Activated naive CD4-positive, alpha-beta T cell treated with anti-CD3 and anti-CD28 coated beads, Interleukin-2, amount 50 U/mL, for 24 hours (primary cell): ENCODE measurements around the gene ODAD2.

ENCODE experiments used
- H3K27ac Mint-ChIP-seq: one replicate; pipeline ENCODE4 v1.8.0; 2021; ENCODE audit warnings: mild to moderate bottlenecking, mixed read lengths
- H3K27me3 Mint-ChIP-seq: one replicate; pipeline ENCODE4 v1.8.0; 2021; ENCODE audit warnings: mixed read lengths
- H3K36me3 Mint-ChIP-seq: one replicate; pipeline ENCODE4 v1.8.0; 2021; ENCODE audit warnings: mixed read lengths
- H3K4me1 Mint-ChIP-seq: one replicate; pipeline ENCODE4 v1.8.0; 2021; ENCODE audit warnings: mixed read lengths
- H3K4me3 Mint-ChIP-seq: one replicate; pipeline ENCODE4 v1.8.0; 2021; ENCODE audit warnings: mild to moderate bottlenecking, mixed read lengths
- H3K9me3 Mint-ChIP-seq: one replicate; pipeline ENCODE4 v1.8.0; 2021; ENCODE audit warnings: mixed read lengths

The ODAD2 gene

DNA sequence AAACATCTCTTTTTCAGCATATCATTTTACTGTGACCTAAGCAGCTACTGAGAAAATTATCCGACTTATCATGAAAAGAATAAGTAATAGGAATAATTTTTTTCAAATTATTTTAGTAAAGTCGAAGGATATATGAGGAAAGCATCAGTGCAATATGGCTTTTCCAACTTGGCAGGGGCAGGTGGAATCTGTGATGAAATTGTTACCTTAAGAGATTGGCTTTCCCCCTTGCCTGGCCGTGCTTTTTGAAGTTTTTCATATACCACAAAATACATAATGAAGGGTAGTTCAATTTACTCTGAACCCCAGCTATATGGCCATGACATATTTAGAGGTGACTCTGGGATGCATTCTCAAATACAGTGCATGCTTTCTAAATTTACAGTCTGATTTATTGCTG lies 166.1 kb downstream of the ODAD2 start:
- Mint-ChIP-seq H3K4me1 (no peaks in the 10 kb centered on the region), H3K9me3 (no peaks in the 10 kb centered on the region), H3K27me3 (no peaks in the 10 kb centered on the region), H3K4me3 (no peak overlapping the region), H3K36me3 (no peaks in the 10 kb centered on the region), H3K27ac (no peak overlapping the region)

- Mint-ChIP-seq H3K4me1 (no peaks in the 10 kb centered on the region), H3K27me3 (peaks cover 1% of the 10 kb centered on the region), H3K9me3 (no peaks in the 10 kb centered on the region), H3K36me3 (no peaks in the 10 kb centered on the region), H3K4me3 (no peak overlapping the region), H3K27ac (no peak overlapping the region)
Measured at GRCh38 chr10:27826369-27826768, 172.5 kb downstream of the ODAD2 start.

GRCh38 chr10:27822301-27822700 lies 176.6 kb downstream of the ODAD2 start:
- H3K4me3 Mint-ChIP-seq: no peak overlapping the region
- no peaks in the 10 kb centered on the region for H3K36me3 Mint-ChIP-seq
- no peaks in the 10 kb centered on the region for H3K4me1 Mint-ChIP-seq
- H3K9me3 Mint-ChIP-seq: no peaks in the 10 kb centered on the region
- peaks cover 1% of the 10 kb centered on the region for H3K27me3 Mint-ChIP-seq
- no peak overlapping the region for H3K27ac Mint-ChIP-seq

DNA sequence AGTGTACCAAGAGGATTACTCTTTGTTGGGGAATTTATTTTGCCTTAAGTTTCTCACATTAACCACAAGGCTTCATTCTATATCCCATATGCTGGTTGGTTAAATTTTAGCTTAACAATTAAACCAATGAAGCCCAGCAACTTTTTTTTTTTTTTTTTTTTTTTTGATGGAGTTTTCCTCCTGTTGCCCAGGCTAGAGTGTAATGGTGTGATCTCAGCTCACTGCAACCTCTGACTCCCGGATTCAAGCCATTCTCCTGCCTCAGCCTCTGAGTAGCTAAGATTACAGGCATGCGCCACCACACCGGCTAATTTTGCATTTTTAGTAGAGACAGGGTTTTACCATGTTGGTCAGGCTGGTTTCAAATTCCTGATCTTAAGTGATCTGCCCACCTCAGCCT lies 178.2 kb downstream of the ODAD2 start:
- Mint-ChIP-seq H3K27ac (no peak overlapping the region), H3K9me3 (no peaks in the 10 kb centered on the region), H3K36me3 (no peaks in the 10 kb centered on the region), H3K4me1 (no peaks in the 10 kb centered on the region), H3K27me3 (peaks cover 1% of the 10 kb centered on the region), H3K4me3 (no peak overlapping the region)

- Mint-ChIP-seq H3K4me3 (no peak overlapping the region), H3K27ac (no peak overlapping the region), H3K4me1 (no peaks in the 10 kb centered on the region), H3K36me3 (no peaks in the 10 kb centered on the region), H3K9me3 (no peaks in the 10 kb centered on the region), H3K27me3 (peaks cover 1% of the 10 kb centered on the region)
Measured at GRCh38 chr10:27819781-27820531, 178.9 kb downstream of the ODAD2 start.

DNA sequence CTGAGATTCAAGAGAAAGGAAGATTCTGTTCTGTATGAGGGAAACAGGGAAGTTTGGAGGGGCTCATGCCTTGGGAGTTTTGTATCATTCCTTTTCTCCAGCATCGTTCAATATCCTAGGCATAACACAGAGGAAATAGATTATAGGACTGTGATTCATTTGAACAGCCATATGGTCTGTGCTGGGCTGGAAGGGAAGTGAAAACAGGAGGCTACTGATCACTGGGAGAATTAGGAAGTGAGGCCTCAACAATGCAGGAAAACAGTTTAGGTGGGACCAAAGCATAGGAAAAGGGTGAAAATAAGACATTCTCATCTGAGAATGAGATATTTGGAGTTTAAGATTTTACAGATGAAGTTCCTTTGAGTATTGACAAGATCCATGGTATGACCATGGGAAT lies 182.6 kb downstream of the ODAD2 start:
- no peaks in the 10 kb centered on the region for H3K27me3 Mint-ChIP-seq
- no peaks in the 10 kb centered on the region for H3K36me3 Mint-ChIP-seq

GRCh38 chr10:27815846-27816245 lies 183.0 kb downstream of the ODAD2 start:
- Mint-ChIP-seq H3K4me1 (no peaks in the 10 kb centered on the region), H3K27ac (no peak overlapping the region), H3K4me3 (no peak overlapping the region), H3K36me3 (no peaks in the 10 kb centered on the region), H3K9me3 (no peaks in the 10 kb centered on the region), H3K27me3 (no peaks in the 10 kb centered on the region)

More for the DNA sequence above, 182.6 kb downstream of the ODAD2 start:
- no peak overlapping the region for H3K4me3 Mint-ChIP-seq
- H3K4me1 Mint-ChIP-seq: no peaks in the 10 kb centered on the region
- H3K9me3 Mint-ChIP-seq: no peaks in the 10 kb centered on the region
- no peak overlapping the region for H3K27ac Mint-ChIP-seq

DNA sequence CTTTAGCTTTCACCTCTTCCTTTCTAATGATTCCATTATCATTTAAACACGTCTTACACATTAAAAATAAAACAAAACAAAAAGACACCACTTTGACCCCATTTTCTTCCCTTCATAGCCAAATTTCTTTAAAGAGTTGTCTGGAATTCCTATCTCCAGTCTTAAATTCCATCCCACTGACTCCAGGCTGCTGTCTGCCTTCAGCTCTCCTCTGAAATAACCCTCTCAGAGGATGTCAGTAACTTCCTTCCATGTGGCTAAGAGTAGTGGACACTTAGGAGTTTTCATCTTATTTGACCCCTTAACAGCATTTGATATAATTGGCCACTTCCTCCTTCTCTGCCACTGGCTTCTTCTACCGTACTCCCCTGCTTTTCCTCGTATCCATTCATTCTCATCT lies 183.6 kb downstream of the ODAD2 start:
- Mint-ChIP-seq H3K4me1 (no peaks in the 10 kb centered on the region), H3K27ac (no peak overlapping the region), H3K4me3 (no peak overlapping the region), H3K9me3 (no peaks in the 10 kb centered on the region), H3K36me3 (no peaks in the 10 kb centered on the region), H3K27me3 (no peaks in the 10 kb centered on the region)

- H3K27ac Mint-ChIP-seq: no peak overlapping the region
- H3K4me3 Mint-ChIP-seq: no peak overlapping the region
- H3K9me3 Mint-ChIP-seq: no peaks in the 10 kb centered on the region
- H3K27me3 Mint-ChIP-seq: peaks cover 12% of the 10 kb centered on the region
- H3K4me1 Mint-ChIP-seq: no peaks in the 10 kb centered on the region
- H3K36me3 Mint-ChIP-seq: no peaks in the 10 kb centered on the region
Measured at GRCh38 chr10:27805180-27805579, 193.7 kb downstream of the ODAD2 start.

- Mint-ChIP-seq H3K36me3 (no peaks in the 10 kb centered on the region), H3K9me3 (no peaks in the 10 kb centered on the region), H3K4me3 (no peak overlapping the region), H3K4me1 (no peaks in the 10 kb centered on the region), H3K27me3 (peaks cover 16% of the 10 kb centered on the region), H3K27ac (no peak overlapping the region)
Measured at GRCh38 chr10:27804136-27804535, 194.7 kb downstream of the ODAD2 start.

- no peaks in the 10 kb centered on the region for H3K36me3 Mint-ChIP-seq
- no peaks in the 10 kb centered on the region for H3K9me3 Mint-ChIP-seq
- H3K27ac Mint-ChIP-seq: no peak overlapping the region
- peaks cover 20% of the 10 kb centered on the region for H3K27me3 Mint-ChIP-seq
- no peak overlapping the region for H3K4me3 Mint-ChIP-seq
- H3K4me1 Mint-ChIP-seq: no peaks in the 10 kb centered on the region
Measured at GRCh38 chr10:27801171-27801785, 197.6 kb downstream of the ODAD2 start.

- Mint-ChIP-seq H3K4me3 (no peak overlapping the region), H3K27me3 (peaks cover 19% of the 10 kb centered on the region), H3K4me1 (no peaks in the 10 kb centered on the region), H3K9me3 (no peaks in the 10 kb centered on the region), H3K27ac (no peak overlapping the region), H3K36me3 (no peaks in the 10 kb centered on the region)
Measured at GRCh38 chr10:27799046-27799445, 199.8 kb downstream of the ODAD2 start.

GRCh38 chr10:27794157-27794556 lies 204.7 kb downstream of the ODAD2 start:
- Mint-ChIP-seq H3K27ac (no peak overlapping the region), H3K4me1 (no peaks in the 10 kb centered on the region), H3K4me3 (no peak overlapping the region), H3K9me3 (no peaks in the 10 kb centered on the region), H3K27me3 (peaks cover 12% of the 10 kb centered on the region), H3K36me3 (no peaks in the 10 kb centered on the region)

DNA sequence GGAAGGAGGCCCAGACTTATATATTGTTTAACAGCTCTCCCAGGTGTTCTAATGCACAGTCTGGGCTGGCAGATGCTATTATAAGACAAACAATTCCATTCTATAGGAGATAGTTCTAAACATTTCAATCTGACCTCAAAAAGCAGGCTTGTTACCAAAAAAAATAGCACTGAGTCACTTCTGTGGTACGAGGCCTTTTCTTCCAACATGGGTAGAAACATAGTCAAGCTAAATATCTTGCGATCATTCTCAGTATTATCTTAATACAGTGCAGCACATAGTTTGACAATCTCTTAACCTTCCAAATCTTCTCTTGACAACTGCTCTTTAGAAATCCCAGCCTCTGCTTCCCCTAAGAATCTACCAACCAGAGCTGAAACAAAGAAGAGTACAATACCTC lies 206.7 kb downstream of the ODAD2 start:
- Mint-ChIP-seq H3K27me3 (peaks cover 8% of the 10 kb centered on the region), H3K4me3 (no peak overlapping the region)

GRCh38 chr10:27784272-27784671 lies 214.6 kb downstream of the ODAD2 start:
- Mint-ChIP-seq H3K4me1 (no peaks in the 10 kb centered on the region), H3K27me3 (peaks cover 4% of the 10 kb centered on the region), H3K9me3 (no peaks in the 10 kb centered on the region), H3K4me3 (no peak overlapping the region), H3K36me3 (peaks cover 2% of the 10 kb centered on the region), H3K27ac (no peak overlapping the region)

More for the DNA sequence above, 206.7 kb downstream of the ODAD2 start:
- Mint-ChIP-seq H3K36me3 (no peaks in the 10 kb centered on the region), H3K27ac (no peak overlapping the region), H3K4me1 (no peaks in the 10 kb centered on the region), H3K9me3 (no peaks in the 10 kb centered on the region)

- peaks cover 2% of the 10 kb centered on the region for H3K36me3 Mint-ChIP-seq
- no peak overlapping the region for H3K27ac Mint-ChIP-seq
- H3K4me3 Mint-ChIP-seq: no peak overlapping the region
- no peaks in the 10 kb centered on the region for H3K9me3 Mint-ChIP-seq
- peaks cover 5% of the 10 kb centered on the region for H3K27me3 Mint-ChIP-seq
- no peaks in the 10 kb centered on the region for H3K4me1 Mint-ChIP-seq
Measured at GRCh38 chr10:27783660-27784059, 215.2 kb downstream of the ODAD2 start.
